PC-9 (cell line): ENCODE data around the gene ADIPOR2. TPM values are rescaled to one million over a fixed set of nuclear protein-coding genes. Genes with fewer than 3 reads are reported as not detected.

ENCODE experiments used
- BruUV-seq: library from RNA; stranded (reverse); fragments of 400-500 nt; replicated peaks from 2 replicates; lab custom pipeline; 2021; lab: Mats Ljungman, UMichigan
- CTCF ChIA-PET: fragments of 300-600 bp; sonication (Branson Sonifier 250); formaldehyde crosslinking; loops from one replicate; lab custom pipeline; 2022; ENCODE audit warnings: antibody characterized with exemption; lab: Charles Lee
- POLR2A ChIA-PET: fragments of 300-600 bp; sonication (Branson Sonifier 250); formaldehyde crosslinking; loops from one replicate; lab custom pipeline; 2022; ENCODE audit warnings: antibody characterized with exemption; ENCODE audit not compliant: unreplicated experiment; lab: Charles Lee
- DNase-seq, 2 experiments: peaks; one replicate each; pipeline versions ENCODE4 v3.0.0 to v3.0.0-alpha.2; 2015 to 2022; ENCODE audit warnings: mixed read lengths in 1 of 2
- H2AFZ ChIP-seq: fragments of 200-600 bp; sonication (generic); 2 replicates; pipeline ENCODE4 v1.8.1; 2017; ENCODE audit warnings: antibody characterized with exemption
- H3F3A ChIP-seq: fragments of 200-600 bp; sonication (generic); 2 replicates; pipeline ENCODE4 v1.8.1; 2017; ENCODE audit warnings: antibody characterized with exemption, mild to moderate bottlenecking, low read depth; ENCODE audit not compliant: insufficient read depth
- H3K27ac ChIP-seq: fragments of 200-600 bp; sonication (generic); 2 replicates; pipeline ENCODE4 v1.6.1; 2016; ENCODE audit warnings: mixed run types
- H3K27me3 ChIP-seq: fragments of 200-600 bp; sonication (generic); 2 replicates; pipeline ENCODE4 v1.6.1; 2016; ENCODE audit warnings: low read depth, mixed run types; ENCODE audit not compliant: insufficient read depth
- H3K36me3 ChIP-seq: fragments of 200-600 bp; sonication (generic); 2 replicates; pipeline ENCODE4 v1.6.1; 2016; ENCODE audit warnings: low read depth, mixed run types
- H3K4me1 ChIP-seq: fragments of 200-600 bp; sonication (generic); replicated peaks from 2 replicates; pipeline ENCODE4 v1.6.1; 2016; ENCODE audit warnings: mixed run types; ENCODE audit not compliant: insufficient read depth
- H3K4me2 ChIP-seq: fragments of 200-600 bp; sonication (generic); 2 replicates; pipeline ENCODE4 v1.6.1; 2017; ENCODE audit warnings: mixed run types
- H3K4me3 ChIP-seq: fragments of 200-600 bp; sonication (generic); 2 replicates; pipeline ENCODE4 v1.6.1; 2016; ENCODE audit warnings: mixed run types
- H3K79me2 ChIP-seq: fragments of 200-600 bp; sonication (generic); 2 replicates; pipeline ENCODE4 v1.6.1; 2017; ENCODE audit warnings: low read depth, mixed run types
- H3K9me2 ChIP-seq: fragments of 200-600 bp; sonication (generic); 2 replicates; pipeline ENCODE4 v1.8.1; 2017; ENCODE audit warnings: mild to moderate bottlenecking; ENCODE audit not compliant: insufficient read depth
- H3K9me3 ChIP-seq: fragments of 200-600 bp; sonication (generic); 2 replicates; pipeline ENCODE4 v1.8.1; 2016; ENCODE audit warnings: low read depth; ENCODE audit not compliant: insufficient read depth
- H4K20me1 ChIP-seq: fragments of 200-600 bp; sonication (generic); 2 replicates; pipeline ENCODE4 v1.8.1; 2017; ENCODE audit not compliant: insufficient read depth
- EZH2 ChIP-seq: fragments of 200-600 bp; sonication (generic); IDR thresholded peaks from 2 replicates; pipeline ENCODE4 v1.8.0; 2017; ENCODE audit warnings: antibody characterized with exemption, low read depth
- intact Hi-C: fragments of 100-400 bp; cut with micrococcal nuclease; formaldehyde crosslinking; loops from one replicate; pipeline ENCODE4 v1.10.0; 2022; ENCODE audit not compliant: unreplicated experiment
- total RNA-seq: library from RNA; stranded (reverse); gene quantifications from 2 replicates; pipeline ENCODE4 v1.2.3, GENCODE V29; 2021
- TF ChIP-seq, protein P1 (sequence below): fragments of 200-600 bp; sonication (generic); conservative IDR thresholded peaks from 2 replicates; pipeline ENCODE4 v1.6.1; 2017; ENCODE audit warnings: mixed run types, antibody characterized with exemption, mild to moderate bottlenecking, moderate library complexity

The ADIPOR2 gene
- total RNA-seq, 1 experiment from 2014 or later: 107 TPM

DNA sequence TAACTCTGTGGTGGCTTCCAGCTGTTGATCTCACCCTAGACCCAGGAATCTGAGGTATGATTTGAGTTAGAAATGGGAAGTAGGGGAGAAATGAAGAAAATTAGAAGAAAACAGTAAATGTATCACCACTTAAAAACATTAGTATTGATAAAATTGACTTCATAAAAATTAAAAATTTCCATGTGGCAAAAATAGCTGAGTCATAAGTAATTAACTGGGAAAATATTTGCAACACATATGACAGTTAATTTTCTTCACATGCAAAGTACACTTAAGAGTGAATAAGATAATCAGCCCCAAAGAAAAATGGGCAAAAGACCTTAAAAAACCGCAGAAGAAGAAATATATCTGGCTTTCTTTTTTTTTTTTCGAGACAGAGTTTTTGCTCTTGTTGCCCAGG is 25.5 kb upstream of the ADIPOR2 start:
- no peaks in the 10 kb centered on the region for H3K36me3 ChIP-seq
- BruUV-seq: no TSS peak
- no peak overlapping the region for H3K27ac ChIP-seq
- intact Hi-C loops: no loop called here
- no peaks in the 10 kb centered on the region for H3K79me2 ChIP-seq
- H3K9me2 ChIP-seq: no peaks in the 10 kb centered on the region
- H3K27me3 ChIP-seq: no peaks in the 10 kb centered on the region
- ChIA-PET POLR2A (interaction anchor here (0.5 to 0.7 kb wide), 2 partner anchors 11 to 57 kb away, joined by 3 to 16 read pairs; no protein-coding TSS in a partner anchor), CTCF (no interaction called here)
- peaks cover 19% of the 10 kb centered on the region for H3F3A ChIP-seq
- no peak overlapping the region; the same call in 1 of the 2 replicates for H3K4me2 ChIP-seq
- peaks cover 21% of the 10 kb centered on the region for H3K4me1 ChIP-seq
- H3K4me3 ChIP-seq: no peak overlapping the region
- no peaks in the 10 kb centered on the region for H3K9me3 ChIP-seq
- DNase-seq: no peak
- no peak for TF ChIP-seq EZH2
- TF ChIP-seq, protein P1, sequence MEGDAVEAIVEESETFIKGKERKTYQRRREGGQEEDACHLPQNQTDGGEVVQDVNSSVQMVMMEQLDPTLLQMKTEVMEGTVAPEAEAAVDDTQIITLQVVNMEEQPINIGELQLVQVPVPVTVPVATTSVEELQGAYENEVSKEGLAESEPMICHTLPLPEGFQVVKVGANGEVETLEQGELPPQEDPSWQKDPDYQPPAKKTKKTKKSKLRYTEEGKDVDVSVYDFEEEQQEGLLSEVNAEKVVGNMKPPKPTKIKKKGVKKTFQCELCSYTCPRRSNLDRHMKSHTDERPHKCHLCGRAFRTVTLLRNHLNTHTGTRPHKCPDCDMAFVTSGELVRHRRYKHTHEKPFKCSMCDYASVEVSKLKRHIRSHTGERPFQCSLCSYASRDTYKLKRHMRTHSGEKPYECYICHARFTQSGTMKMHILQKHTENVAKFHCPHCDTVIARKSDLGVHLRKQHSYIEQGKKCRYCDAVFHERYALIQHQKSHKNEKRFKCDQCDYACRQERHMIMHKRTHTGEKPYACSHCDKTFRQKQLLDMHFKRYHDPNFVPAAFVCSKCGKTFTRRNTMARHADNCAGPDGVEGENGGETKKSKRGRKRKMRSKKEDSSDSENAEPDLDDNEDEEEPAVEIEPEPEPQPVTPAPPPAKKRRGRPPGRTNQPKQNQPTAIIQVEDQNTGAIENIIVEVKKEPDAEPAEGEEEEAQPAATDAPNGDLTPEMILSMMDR: no peak
- no peak overlapping the region for H2AFZ ChIP-seq
- H4K20me1 ChIP-seq: no peaks in the 10 kb centered on the region

DNA sequence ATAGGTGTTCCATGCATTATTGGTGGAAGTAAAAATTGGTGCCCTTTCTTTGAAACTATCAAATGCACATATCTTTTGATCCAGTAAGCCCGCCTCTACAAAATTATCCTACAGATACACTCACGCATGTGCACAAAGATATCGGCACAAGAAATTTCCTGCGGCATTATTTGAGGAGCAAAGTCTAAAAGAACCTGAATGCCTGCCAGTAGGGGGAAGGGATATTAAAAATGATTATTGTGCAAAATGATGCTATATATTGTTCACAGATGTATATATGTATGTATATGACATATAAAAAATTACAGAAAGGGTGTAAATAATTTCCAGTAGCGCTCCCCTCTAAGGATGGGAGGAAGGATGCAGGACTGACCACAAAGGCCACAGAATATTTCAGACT is 24.7 kb upstream of the ADIPOR2 start:
- no peaks in the 10 kb centered on the region for H3K79me2 ChIP-seq
- no peaks in the 10 kb centered on the region for H3K9me3 ChIP-seq
- intact Hi-C loops: no loop called here
- no peak for DNase-seq
- H3F3A ChIP-seq: peaks cover 19% of the 10 kb centered on the region; the same call in 1 of the 2 replicates
- no peaks in the 10 kb centered on the region for H4K20me1 ChIP-seq
- H3K27ac ChIP-seq: no peak overlapping the region
- no peak overlapping the region for H3K4me2 ChIP-seq
- CTCF ChIA-PET: no interaction called here
- H2AFZ ChIP-seq: no peak overlapping the region
- H3K4me1 ChIP-seq: peaks cover 24% of the 10 kb centered on the region
- POLR2A ChIA-PET: interaction anchor here (0.7 kb wide), 1 partner anchor 56 kb away, joined by 16 read pairs; no protein-coding TSS in a partner anchor
- H3K4me3 ChIP-seq: no peak overlapping the region
- TF ChIP-seq, protein P1: no peak
- TF ChIP-seq EZH2: no peak
- no peaks in the 10 kb centered on the region for H3K9me2 ChIP-seq
- no peaks in the 10 kb centered on the region for H3K27me3 ChIP-seq
- H3K36me3 ChIP-seq: no peaks in the 10 kb centered on the region
- BruUV-seq: no TSS peak

DNA sequence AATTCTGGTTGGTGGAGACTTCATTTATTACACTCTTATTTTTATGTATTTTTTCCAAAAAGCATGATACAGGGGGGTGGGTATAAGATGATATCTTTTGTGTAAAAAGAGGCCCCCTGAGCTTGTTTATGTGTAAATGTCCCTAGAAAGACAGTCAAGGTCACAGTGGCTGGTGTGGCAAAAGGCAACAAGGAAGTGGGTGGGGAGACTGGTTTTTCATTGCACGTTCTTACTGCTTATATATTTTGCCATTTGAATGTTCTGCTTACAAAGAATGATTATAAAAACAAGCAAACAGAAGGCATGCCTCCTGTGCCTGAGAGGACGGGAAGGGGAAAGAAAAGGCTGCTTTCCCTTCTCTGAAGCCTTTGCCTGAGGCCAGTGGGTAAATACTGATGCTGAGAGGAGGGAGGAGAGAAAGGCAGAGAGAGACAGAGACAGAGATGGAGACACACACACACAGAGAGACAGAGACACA is 24.1 kb upstream of the ADIPOR2 start:
- Histone ChIP-seq H3K4me2 (no peak overlapping the region), H2AFZ (no peak overlapping the region), H4K20me1 (no peaks in the 10 kb centered on the region), H3K27me3 (no peaks in the 10 kb centered on the region), H3K9me2 (no peaks in the 10 kb centered on the region), H3K9me3 (no peaks in the 10 kb centered on the region), H3K27ac (no peak overlapping the region), H3K79me2 (no peaks in the 10 kb centered on the region), H3F3A (peaks cover 17% of the 10 kb centered on the region; the same call in 1 of the 2 replicates), H3K4me1 (peaks cover 24% of the 10 kb centered on the region), H3K36me3 (no peaks in the 10 kb centered on the region), H3K4me3 (no peak overlapping the region)
- intact Hi-C loops: no loop called here
- POLR2A ChIA-PET: interaction anchor here (0.5 kb wide), 1 partner anchor 36 kb away, joined by 6 read pairs; no protein-coding TSS in a partner anchor
- CTCF ChIA-PET: no interaction called here
- no peak for TF ChIP-seq EZH2
- TF ChIP-seq, protein P1: no peak
- no TSS peak for BruUV-seq
- DNase-seq: no peak
